DMS79 treated with DMSO at 0.1 percent for 48 hours (cell line): Measurements from ENCODE around the gene USP48.

Source experiments
- DNase-seq: peaks from one replicate; lab custom pipeline; 2025; lab: John Stamatoyannopoulos, UW

Gene USP48

DNA sequence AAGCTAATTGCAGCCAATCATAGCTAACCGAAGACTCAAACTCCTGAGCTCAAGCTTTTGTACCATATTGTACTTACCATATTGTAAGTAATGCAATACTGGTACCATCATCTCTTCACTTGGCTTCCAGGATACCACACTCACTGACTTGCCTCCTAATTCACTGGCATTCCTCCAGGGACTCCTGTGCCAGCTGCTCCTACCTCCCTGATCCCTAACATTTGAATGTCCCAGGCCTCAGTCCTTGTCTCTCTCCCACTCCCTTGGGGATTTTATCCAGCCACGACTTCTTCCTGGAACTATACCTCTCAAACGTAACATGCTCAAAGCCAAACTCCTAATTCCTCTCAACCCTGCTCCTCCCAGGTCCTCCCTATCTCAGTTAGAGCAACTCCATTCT is 33.8 kb downstream of the USP48 start:
- DNase-seq, result no peak

DNA sequence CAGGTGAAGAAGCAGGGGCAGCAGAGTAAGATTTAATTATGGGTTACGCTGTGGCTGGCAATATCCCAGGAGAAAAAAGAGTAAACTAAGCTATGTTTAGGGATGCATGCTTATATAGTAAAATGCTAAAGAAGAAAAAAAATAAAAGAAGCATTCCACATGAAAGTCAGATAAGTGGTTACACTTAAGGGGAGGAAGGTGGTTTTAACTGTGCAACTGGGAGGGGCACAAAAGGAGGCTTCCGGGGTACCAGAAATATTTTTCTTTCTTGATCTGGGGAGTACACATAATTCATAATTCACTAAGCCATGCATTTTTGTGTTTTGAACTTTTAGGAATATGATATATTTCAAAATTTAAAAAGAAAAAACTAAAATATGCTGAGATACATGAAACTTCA is 39.5 kb downstream of the USP48 start:
- DNase-seq, result no peak

DNA sequence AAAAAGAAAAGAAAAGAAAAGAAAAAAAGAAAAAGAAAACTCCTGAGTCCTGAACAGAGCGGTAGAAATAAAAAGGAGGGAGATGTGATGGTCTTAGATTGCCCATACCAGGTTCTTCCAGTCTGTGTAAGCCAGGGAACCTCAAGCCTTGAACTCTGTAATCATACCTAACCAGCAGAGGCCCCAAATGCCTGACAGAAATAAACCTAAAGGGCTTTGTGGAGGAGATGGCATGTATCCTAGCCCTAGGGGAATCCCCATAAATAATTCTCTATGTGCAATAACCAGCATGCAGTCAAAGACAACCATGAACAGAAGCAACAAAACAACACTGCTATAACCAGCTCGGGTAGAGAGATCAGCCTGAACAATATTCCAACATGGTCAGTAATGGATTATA is 40.4 kb downstream of the USP48 start:
- DNase-seq, result no peak

DNA sequence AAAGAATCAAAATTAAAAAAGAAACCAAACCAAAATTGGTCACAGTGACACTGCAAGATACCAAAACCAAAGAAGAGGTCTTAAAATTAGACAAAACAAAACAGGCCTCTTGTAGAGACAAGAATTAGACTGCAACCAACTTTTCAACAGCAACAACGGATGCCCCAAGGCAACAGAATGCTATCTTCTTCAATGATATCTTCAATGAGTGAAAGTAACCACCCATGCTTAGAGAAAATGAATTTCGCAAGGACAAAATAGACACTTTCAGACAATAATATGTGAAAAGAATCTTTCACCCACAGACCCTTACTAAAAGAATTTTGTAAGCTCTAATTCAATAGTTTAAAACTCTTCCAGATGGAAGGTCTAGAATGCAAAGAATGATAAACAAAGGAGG is 41.7 kb downstream of the USP48 start:
- no peak for DNase-seq

DNA sequence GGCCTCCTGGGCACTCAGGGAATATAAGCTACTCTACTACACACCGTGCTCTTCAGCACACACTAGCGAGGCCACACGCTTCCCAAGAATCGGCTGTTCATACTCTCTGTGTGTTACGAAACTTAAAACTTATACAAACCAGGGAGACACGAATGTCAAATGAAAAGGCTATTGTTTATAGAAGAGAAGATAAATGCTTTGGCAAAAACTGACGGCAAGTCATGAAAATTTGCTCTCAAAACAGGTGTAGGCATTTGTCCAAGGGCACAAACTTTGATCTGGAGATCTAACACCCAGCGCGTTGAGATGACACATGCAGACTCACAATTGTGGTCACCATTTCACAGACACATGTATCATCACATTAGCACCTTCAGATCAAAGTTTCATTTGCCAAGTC is 46.1 kb downstream of the USP48 start:
- DNase-seq, result no peak

DNA sequence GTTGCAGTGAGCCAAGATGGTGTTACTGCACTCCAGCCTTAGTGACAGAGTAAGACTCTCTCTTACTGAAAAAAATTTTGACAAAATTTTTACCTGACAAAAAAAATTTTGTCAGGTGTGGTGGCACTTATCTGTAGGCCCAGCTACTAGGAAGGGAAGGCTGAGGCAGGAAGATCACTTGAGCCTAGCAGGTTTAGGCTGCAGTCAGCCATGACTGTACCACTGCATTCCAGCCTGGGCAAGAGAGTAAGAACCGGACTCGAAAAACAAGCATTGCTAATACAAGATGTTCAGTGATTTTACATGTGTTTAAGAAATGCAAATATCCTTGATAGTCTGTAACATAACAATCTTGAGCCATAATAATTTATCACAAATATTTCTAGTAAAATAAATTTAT is 46.9 kb downstream of the USP48 start:
- DNase-seq, result no peak

DNA sequence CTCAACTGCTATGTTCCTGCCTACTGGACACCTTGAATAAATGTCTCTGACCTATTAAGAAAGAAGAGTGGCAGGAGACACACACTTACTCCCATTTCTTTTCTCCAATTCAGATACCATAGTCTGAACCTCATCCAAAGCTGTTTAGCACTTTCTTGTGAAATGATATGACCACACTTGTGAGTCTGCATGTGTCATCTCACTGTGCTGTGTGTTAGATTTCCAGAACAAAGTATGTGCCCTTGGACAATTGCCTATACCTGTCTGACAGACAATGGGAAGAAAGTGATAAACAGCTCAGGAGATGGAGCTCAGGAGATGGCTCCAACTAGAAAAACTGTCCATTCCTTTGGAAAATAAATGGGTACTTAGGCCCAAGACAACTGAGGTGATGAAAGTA is 48.4 kb downstream of the USP48 start:
- no peak for DNase-seq

DNA sequence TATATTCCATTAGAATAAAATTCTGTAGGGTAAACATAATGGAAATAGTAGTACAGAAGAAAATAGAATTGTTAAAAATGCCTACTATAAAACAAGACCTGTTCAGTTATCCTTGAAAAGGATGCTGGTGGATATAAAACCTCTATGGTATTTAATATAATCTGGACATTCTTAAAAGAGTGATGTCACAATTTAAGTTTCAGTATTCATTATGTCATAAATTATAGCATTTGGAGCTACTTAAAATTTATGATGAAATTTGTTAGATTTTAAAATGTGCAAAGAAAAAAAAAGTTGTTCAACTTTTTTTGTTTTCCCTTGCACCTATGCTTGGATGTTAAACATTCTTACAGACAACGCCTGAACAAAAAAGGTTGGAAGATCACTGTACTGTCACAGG is 50.3 kb downstream of the USP48 start:
- DNase-seq, result no peak

DNA sequence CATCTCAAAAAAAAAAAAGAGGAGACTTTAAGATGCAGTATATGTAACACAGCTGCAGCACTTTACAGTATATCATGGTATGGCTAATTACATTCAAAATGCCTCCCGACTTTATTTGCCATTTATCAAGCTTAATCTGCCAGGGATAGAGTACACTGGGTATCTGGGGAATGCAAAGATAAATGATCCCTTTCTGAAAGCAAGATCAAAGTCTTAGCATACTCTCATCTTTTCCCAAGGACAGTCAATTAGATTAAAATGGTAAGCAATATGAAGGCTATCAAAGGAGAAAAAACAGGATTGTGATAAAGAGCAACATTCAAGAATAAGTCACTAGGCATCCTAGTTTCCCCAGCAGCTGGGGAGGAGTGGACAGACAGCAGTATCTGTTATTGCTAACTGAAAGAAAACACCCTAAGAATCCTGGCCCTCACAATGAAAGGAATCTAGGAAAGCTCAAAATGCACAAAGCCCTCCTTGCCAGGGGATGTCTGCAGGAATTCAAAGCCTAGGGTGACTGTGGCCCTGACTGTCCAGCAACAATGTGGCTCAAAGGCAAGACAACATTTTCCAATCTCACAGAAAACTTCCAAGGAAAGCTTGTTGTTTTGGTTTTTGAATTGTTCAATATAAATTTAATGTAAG is 57.1 kb downstream of the USP48 start:
- no peak for DNase-seq

DNA sequence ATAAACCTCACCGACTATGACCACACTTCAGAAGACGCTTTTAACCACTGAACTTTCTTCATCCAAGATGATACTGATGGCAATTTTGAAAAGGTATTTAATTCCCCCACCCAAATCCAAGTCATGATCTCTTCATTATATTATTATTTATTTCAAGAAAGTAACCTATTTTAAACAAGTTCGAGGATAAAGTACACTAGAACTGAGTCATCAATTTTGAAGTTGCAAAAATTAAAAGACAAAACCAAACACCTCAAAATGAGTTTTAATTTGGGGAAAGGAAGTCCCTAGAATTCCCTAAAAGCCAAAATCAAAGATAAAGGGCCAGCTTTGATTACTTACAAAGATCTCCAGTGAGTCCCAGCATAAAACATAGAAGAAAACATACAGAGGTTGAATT is 58.4 kb downstream of the USP48 start:
- DNase-seq, result no peak

DNA sequence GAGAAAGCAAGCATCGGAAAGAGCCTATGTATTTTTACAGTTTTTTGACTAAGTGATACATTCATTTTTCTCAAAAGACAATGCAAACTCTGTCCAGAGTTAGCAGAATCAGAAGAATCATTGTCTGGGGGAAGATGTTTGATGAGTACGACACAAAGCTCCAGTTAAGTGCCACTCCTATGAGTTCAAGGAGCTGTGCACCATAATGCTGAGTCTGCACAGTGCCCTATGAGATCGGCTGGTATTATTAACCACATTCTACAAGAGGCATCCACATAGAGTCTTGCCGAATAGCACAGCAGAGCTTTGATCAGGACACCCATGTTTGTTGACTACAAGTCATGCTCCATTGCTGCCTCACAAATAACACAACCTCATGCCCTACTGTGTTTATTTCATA is 58.9 kb downstream of the USP48 start:
- DNase-seq, result no peak

DNA sequence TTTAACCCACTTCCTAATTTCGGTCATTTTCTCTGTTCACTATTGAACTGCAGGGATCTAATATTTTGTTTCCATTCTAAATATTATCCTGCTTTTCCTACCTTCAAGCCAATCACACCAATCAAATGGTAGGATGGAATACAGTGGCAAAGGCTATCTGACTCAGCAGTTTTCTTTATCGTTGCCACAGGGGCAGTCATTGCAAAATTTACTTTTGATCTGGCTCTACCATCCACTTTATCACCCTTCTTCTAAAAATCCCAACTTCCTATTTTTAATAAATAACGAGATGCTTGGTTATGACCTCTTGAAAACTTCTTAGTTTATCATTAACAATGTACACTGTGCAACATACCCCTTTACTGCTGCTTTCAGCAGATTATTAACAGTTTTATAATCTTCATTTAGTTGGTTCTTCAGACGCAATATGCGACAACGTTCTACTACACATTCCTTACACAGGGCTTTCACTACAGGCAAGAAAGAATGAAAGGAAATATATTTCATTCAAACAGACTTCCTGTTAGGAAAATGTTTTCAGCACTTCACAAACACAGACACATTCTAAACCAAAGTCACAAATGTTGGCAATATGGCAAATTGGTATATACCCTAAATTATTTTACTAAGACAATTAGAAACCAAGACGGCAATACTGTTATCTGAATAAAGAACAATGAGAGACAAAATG is 61.5 kb downstream of the USP48 start:
- no peak for DNase-seq

DNA sequence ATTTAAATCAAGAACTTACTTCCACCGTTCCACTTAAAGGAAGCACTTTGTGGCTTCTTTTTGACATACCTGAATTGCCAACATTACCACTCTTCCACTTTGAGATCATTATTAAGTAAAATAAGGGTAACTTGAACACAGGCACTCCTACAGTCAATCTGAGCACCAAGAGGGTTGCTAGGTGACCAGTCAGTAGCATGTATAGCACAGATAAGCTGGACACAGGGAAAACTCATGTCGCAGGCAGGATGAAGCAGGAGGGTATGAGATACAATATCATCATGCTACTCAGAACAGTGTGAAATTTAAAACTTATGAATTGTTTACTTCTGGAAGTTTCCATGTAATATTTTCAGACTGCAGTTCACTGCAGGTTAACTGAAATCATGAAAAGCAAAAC is 66.8 kb downstream of the USP48 start:
- DNase-seq, result no peak

DNA sequence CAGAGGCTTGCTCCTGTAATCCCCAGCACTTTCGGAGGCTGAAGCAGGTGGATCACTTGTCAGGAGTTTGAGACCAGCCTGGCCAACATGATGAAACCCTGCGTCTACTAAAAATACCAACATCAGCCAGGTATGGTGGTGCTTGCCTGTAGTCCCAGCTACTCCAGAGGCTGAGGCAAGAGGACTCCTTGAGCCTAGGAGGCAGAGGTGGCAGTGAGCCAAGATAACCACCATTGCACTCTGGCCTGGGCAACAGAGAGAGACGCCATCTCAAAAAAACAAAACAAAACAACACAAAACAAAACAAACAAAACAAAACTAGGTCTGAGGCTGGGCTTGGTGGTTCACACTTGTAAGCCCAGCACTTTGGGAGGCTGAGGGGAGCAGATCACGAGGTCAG is 75.1 kb downstream of the USP48 start:
- no peak for DNase-seq

DNA sequence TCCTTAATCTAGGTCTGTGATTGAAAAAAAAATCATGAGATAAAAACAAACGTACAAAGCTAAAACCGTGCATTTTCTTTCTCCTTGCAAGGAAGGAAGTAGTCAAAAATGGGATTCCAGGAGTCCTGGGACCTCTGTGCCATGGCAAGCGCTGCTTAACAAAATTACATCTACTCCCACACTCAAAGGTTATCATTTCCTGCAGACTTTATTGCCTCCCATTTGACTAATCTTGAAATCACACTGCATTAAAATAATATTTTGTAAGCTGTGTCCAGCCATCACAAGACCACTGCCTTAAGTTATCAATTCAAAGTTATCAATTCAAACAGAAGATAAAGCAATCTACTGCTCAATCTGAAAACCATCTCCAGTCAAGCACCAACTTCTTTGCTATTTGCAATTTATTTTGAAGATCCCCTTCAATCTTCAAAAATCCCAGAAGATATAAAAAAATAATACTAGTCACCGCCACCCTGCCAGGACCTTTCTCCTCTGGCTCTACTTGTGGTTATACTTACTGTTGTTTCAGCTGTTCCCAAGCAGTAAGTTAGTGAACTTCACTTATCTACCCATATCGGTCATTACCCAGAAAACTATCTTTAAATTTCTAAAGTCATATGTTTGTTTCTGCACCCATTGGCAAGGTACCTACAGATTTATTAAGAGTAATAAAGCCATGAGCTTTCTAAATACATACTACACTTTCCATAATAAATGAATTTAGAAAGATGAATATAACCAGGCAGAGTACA is 75.7 kb downstream of the USP48 start:
- no peak for DNase-seq

DNA sequence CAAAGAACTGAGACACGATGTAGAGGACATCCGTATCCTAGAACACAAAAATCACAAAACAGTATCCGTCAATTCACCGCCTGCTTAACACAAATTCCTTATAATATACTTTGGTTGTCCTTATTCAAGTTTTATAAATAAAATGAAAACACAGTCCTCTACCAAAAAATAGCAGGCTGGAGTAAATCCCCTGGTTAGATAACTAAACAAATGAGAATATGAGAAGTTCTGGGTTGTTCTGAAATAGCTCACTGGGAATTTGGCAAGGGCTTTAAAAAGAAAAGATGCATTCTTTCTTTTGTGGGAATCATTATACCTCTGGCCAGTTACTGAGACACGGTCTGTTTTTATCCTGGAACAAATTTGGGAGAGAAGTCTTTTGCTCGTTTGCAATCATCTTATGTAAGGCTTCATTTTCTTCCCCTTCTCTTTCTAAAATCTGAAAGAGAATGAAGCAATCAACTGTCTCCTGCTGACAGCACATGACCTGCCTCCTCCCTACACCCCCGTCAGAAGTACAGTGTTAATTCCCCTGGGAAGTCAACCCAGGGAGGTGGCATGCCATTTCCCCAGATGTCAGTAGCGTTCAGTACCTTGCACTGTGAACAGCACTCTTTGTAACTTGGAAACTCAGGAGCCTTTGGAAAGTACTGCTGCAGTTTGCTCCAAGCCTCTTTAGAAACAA is 76.7 kb downstream of the USP48 start:
- DNase-seq, result no peak

DNA sequence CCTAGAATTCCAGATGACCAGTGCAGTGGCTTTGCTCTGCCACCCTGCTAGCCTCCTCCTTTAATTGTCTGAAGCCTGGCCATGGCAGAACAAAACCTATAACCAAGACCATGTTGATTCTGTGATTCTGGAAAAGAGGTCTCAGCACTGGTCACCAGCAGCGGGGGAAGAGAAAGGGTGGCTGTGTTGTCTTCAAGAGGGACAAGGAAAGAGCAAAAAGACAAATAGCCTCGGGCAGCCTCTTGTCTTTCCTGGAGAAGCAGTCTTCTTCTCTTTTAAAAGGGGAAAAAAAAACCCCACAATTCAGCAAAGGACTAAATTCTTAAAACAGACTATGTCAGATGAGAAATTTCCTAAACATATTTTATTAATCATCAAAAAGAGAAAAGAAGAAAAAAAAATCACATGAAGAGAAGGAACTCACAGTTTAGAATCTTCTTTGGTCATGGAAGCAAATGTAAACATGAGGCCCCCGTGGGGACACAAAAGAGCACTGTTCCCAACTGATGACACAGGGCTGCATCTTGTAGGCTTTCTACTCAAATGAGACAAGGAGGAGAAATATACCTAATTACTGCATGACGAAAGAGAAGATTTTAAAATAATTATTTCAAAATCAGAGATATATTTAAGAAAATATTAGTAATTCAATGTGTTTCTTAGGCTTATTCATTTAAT is 77.5 kb downstream of the USP48 start:
- no peak for DNase-seq

DNA sequence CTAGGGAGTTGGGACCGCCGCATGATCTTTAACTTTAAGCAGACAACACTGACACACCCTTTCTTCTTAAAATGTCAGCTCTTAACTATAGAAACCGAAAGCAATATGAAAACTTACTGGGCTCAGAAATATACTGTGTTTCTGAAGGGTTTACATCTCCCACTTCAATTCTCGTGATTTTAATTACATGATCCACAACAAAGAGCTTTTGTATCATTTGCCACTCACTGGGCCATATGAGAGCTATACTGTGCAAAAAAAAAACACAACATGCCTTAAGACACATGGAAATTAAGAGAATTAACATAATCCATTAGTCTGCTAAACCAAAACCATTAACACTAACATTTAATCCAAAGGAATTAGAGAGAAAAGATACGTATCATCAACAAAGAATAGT is 78.8 kb downstream of the USP48 start:
- no peak for DNase-seq

DNA sequence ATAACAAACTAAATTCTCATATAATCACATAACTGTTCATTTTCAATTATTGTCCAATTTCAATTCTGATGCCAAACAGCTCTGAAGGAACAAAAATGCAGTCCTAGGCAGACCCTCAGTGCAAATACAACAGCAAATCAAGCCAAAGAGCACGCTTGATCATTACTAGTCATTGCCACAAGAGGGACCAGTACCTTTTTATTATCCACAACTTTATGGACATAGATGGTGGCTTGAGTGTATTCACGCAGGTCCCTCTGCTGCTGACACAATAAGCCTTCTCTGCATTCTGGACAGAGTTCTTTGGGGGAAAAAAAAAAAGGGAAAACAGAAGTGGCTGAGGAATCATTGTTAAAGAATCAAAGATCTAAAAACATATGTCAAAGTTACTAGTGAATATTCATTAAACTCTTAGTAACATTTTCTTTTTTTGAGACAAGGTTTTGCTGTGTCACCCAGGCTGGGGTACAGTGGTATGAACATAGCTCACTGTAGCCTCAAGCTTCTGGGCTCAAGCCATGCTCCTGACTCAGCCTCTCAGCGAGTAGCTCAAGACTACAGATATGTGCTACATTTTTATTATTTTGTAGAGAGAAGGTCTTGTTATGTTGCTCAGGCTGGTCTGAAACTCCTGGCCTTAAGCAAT is 79.5 kb downstream of the USP48 start:
- DNase-seq, result no peak

DNA sequence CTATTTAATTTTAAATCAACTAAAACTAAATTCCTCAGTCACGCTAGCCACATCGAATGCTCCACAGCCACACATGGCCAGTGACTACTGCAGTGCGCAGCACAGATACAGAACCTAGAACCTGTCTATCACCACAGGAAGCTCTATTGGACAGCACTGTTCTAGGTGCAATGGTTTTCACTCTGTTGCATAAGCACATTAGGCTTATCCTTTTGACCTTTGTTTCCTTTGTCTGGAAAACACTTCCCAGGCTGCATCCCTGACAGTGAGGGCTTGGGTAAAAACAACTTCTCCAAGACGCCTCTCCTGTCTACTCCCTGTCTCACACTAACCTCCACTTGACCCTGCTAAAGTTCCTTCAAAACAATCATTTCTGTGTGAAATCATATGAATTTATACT is 80.2 kb downstream of the USP48 start:
- DNase-seq, result no peak

DNA sequence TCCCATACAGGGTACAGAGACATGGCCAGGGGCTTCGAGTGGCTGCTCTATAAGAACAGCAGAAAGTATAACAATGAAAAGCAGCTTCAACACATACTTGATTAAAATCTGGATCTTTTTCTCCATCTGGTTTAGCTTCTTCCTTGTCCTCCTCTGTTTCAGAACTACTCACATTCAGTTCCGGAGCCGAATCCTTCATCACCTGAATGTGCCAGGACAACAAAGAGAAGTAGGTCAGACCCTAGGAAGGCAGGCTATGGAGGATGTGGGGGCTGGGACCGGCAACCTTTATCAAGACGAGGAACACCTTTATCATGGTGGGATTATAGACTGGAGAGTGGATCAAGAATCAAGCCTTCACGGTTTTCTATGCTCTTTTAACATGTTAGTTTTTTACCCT is 81.5 kb downstream of the USP48 start:
- DNase-seq, result no peak

DNA sequence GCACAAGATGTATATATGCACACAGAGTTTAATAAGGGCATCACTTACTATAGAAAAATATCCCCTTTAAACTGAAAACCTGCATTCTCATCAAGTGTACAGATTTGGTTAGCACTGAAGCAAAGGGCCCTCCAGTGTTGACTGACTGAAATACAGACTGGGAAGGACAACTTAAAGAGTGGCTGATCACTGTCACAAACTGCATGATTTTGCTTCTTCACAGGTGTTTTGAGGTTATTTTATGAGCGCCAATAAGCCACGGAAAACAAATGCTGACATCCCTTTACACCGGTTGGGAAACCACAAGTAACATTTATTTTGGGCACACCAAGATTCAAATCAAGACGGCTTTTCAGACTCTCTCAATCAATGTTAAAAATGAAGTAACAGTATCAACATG is 82.9 kb downstream of the USP48 start:
- no peak for DNase-seq
